GM21786 (cell line): Measurements from ENCODE around the gene WNT11.

Experiments
- ATAC-seq: cut with Tn5 transposase; IDR thresholded peaks from one replicate; pipeline ENCODE4 v1.9.1; 2021; ENCODE audit not compliant: unreplicated experiment

Gene WNT11

GRCh38 chr11:76221365-76221764 lies 15.1 kb upstream of the WNT11 start:
- ATAC-seq = no peak

GRCh38 chr11:76219243-76219642 lies 12.9 kb upstream of the WNT11 start:
- ATAC-seq = no peak

GRCh38 chr11:76218449-76219178 lies 12.3 kb upstream of the WNT11 start:
- no peak for ATAC-seq

- no peak for ATAC-seq
These were observed 11.4 kb upstream of the WNT11 start for GRCh38 chr11:76217653-76218160.

GRCh38 chr11:76216536-76217325 lies 10.4 kb upstream of the WNT11 start:
- ATAC-seq = no peak

GRCh38 chr11:76215941-76216340 lies 9.6 kb upstream of the WNT11 start:
- no peak for ATAC-seq

GRCh38 chr11:76214968-76215548 lies 8.8 kb upstream of the WNT11 start:
- ATAC-seq = no peak

GRCh38 chr11:76214186-76214585 lies 7.9 kb upstream of the WNT11 start:
- ATAC-seq = no peak

- no peak for ATAC-seq
These were observed 6.1 kb upstream of the WNT11 start for GRCh38 chr11:76212086-76213035.

- no peak for ATAC-seq
These were observed 4.9 kb upstream of the WNT11 start for GRCh38 chr11:76210931-76211851.

- ATAC-seq = no peak
These were observed 4.0 kb upstream of the WNT11 start for GRCh38 chr11:76209973-76210930.

- no peak for ATAC-seq
These were observed 3.2 kb upstream of the WNT11 start for GRCh38 chr11:76209375-76209972.

- ATAC-seq = no peak
These were observed 2.4 kb upstream of the WNT11 start for GRCh38 chr11:76208438-76209374.

GRCh38 chr11:76207642-76208401 lies 1.5 kb upstream of the WNT11 start:
- peak; percentile 50 for ATAC-seq

GRCh38 chr11:76206077-76206326 lies 300 bp downstream of the WNT11 start:
- no peak for ATAC-seq

GRCh38 chr11:76205252-76206076 lies 838 bp downstream of the WNT11 start:
- ATAC-seq = no peak
